ENCODE results near the gene ECPAS. TPM values are rescaled to one million over a fixed set of nuclear protein-coding genes. Genes with fewer than 3 reads are reported as not detected.

ECPAS gene
- total and polyA plus RNA-seq, 7 experiments from 2014 or later, result 6.8 to 86.1 (median 49.1) TPM

Other genes starting within 250 kb of the ECPAS start
- not detected for gene OR2K2, start 154.2 kb downstream of the ECPAS start, total RNA-seq
- not detected for gene OR2K2, start 154.2 kb downstream of the ECPAS start, polyA plus RNA-seq
- gene ZNF483, start 40.8 kb upstream of the ECPAS start, total RNA-seq, result 10 to 100 TPM in 4 of 5 experiments, 1 to 10 TPM in 1; 3.0 to 37.1 (median 16.0) TPM
- 1 to 10 TPM; 6.8 to 8.3 TPM for gene ZNF483, start 40.8 kb upstream of the ECPAS start, polyA plus RNA-seq
- under 1 TPM in 2 of 5 experiments, not detected in 3; 0.64 to 0.92 TPM for gene PTGR1, start 115.3 kb upstream of the ECPAS start, total RNA-seq
- gene PTGR1, start 115.3 kb upstream of the ECPAS start, polyA plus RNA-seq, result under 1 TPM; 0.21 to 0.37 TPM
- 1 to 10 TPM; 4.0 to 6.0 (median 5.2) TPM for gene DNAJC25, start 147.0 kb upstream of the ECPAS start, total RNA-seq
- 1 to 10 TPM; 1.7 to 1.9 TPM for gene DNAJC25, start 147.0 kb upstream of the ECPAS start, polyA plus RNA-seq
- gene GNG10, start 177.2 kb upstream of the ECPAS start, total RNA-seq, result 10 to 100 TPM in 4 of 5 experiments, 1 to 10 TPM in 1; 5.3 to 26.1 (median 12.2) TPM
- 10 to 100 TPM; 15.5 to 26.8 TPM for gene GNG10, start 177.2 kb upstream of the ECPAS start, polyA plus RNA-seq

All from naive thymus-derived CD4-positive, alpha-beta T cell (primary cell).